ENCODE data around the gene GHRL.

The GHRL gene

DNA sequence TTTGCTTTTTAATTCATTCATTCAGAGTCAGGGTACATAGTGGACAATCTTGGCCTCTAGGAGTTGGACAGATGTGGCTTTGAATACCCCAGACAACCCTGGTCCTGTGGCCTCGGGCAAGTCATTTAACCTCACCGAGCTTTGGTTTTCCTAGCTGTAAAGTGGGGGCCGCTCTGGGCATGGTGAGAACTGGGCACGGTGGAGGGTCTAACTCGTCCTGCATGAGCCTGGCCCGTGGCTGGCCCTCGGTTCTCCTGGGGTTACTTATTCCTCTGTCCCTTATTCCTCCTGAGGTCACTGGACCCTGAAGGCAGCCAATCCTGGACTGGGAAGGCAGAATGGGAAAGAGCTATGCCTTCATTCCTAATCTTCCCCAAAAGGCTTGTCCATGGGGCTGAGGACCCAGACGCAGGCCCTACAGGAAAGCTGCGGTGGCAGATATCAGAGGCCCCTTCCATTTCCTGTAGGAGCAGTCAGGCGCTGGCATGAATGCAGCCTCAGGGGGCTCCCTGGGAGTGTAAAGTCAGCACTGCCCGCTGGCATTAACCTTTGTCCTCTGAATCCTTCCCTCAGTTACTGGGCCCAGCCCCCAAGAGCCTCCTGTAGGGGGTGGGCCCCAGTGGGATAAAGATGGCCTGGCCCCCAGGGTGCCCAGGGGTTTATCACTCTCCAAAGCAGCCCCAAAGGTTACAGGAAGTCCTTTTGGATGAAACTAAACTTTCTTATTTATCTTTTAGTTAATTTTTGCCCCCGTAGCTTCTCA is 46.0 kb upstream of the GHRL start:
- Histone ChIP-seq H3K27me3 (replicated peaks) (no peaks in the 10 kb centered on the region), H3K27ac (no peak overlapping the region), H3K36me3 (replicated peaks) (no peaks in the 10 kb centered on the region), H3K4me3 (ENCODE audit: low read depth, low read length) (no peak overlapping the region)
- no peak for DNase-seq
- TF ChIP-seq, protein P1, sequence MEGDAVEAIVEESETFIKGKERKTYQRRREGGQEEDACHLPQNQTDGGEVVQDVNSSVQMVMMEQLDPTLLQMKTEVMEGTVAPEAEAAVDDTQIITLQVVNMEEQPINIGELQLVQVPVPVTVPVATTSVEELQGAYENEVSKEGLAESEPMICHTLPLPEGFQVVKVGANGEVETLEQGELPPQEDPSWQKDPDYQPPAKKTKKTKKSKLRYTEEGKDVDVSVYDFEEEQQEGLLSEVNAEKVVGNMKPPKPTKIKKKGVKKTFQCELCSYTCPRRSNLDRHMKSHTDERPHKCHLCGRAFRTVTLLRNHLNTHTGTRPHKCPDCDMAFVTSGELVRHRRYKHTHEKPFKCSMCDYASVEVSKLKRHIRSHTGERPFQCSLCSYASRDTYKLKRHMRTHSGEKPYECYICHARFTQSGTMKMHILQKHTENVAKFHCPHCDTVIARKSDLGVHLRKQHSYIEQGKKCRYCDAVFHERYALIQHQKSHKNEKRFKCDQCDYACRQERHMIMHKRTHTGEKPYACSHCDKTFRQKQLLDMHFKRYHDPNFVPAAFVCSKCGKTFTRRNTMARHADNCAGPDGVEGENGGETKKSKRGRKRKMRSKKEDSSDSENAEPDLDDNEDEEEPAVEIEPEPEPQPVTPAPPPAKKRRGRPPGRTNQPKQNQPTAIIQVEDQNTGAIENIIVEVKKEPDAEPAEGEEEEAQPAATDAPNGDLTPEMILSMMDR (IDR thresholded peaks at IDR 0.05; ENCODE audit: low read depth, low read length, missing control alignments), result no peak
- in situ Hi-C loops (cut with HindIII; ENCODE audit: low pct_ligation_motif_present, low sequenced_read_pairs), result no loop called here

DNA sequence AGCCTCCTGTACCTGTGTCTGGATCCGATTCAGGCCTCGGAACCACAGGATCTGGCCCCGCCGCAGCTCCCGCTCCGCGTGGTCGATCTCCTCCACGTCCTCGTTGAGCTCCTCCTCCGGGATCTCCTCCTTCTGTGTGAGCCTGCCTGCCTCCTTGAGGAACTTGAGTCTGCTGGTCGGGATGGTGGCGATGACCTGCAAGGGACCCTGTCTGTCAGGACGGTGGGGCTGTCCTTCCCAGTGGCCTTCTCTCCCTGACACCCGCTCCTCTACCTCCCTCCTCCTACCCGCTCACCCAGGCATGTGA is 45.4 kb upstream of the GHRL start:
- no peak overlapping the region for H3K4me3 ChIP-seq (ENCODE audit: low read depth, low read length)
- no peaks in the 10 kb centered on the region for H3K27me3 ChIP-seq (replicated peaks)
- no peak for DNase-seq
- no peaks in the 10 kb centered on the region for H3K36me3 ChIP-seq (replicated peaks)
- TF ChIP-seq, protein P1 (IDR thresholded peaks at IDR 0.05; ENCODE audit: low read depth, low read length, missing control alignments), result no peak
- in situ Hi-C loops (cut with HindIII; ENCODE audit: low pct_ligation_motif_present, low sequenced_read_pairs), result no loop called here
- no peak overlapping the region for H3K27ac ChIP-seq

DNA sequence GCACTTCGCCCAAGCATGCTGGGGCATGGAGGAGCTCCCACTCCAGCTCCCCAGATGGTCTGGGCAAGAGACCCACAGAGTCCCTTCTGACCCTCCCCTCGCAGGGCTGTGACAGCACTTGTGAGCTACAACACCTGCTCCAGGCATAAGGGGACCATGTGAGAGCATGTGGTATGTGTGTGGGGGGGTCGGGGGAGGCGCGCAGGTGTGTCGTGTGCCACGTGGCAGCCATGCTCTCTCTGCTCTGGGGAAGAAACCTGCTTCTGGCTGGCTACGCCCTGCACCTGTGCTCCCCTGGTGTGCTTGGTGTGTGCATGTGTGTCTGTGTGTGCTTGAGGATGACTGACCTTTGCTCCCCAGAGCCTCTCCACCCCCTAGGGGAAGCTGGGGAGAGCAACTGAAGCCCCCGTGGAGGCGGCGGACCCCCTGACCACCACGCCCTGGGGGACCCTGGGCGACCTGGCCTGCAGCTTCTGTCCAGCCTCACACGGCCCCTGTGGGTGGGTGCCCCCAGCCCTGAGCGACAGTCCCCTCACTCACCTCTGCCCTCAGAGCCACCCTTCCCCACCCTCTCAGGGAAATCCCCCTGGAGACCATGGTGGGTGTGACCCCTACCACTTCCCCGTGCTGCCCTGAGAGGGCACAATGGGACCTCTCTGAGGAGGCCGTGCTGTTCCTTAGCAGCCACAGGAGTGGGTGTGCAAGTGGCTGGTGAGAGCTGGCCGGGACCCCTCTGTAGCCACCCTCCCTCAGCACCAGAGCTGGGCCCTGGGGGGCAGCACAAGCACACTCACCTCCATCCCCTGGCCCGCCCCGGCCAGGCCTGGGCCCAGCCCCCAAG is 44.8 kb upstream of the GHRL start:
- Histone ChIP-seq H3K4me3 (ENCODE audit: low read depth, low read length) (no peak overlapping the region), H3K27ac (no peak overlapping the region), H3K27me3 (replicated peaks) (no peaks in the 10 kb centered on the region), H3K36me3 (replicated peaks) (no peaks in the 10 kb centered on the region)
- in situ Hi-C loops (cut with HindIII; ENCODE audit: low pct_ligation_motif_present, low sequenced_read_pairs), result no loop called here
- no peak for DNase-seq
- TF ChIP-seq, protein P1 (IDR thresholded peaks at IDR 0.05; ENCODE audit: low read depth, low read length, missing control alignments), result no peak

DNA sequence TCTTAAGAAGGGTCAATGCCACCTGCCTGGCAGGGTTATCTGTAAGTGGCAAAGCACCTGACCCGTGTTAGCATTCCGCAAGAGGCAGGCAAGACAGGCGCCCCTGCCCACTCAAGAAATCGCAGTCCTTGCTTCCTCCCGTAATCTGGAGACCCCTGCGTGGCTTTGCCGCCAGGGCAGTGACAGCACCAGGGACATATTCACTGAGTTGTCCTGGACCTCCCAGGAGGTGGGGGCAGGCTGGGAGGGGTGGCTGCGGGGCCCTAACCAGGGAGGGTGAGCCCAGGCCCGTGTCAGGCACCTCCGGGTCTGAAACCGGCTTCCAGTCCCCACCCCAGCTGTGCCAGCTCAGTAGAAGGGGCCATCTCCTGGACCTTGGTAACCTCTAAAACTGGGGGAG is 44.0 kb upstream of the GHRL start:
- Histone ChIP-seq H3K27ac (no peak overlapping the region), H3K4me3 (ENCODE audit: low read depth, low read length) (no peak overlapping the region), H3K36me3 (replicated peaks) (no peaks in the 10 kb centered on the region), H3K27me3 (replicated peaks) (peaks cover 2% of the 10 kb centered on the region)
- TF ChIP-seq, protein P1 (IDR thresholded peaks at IDR 0.05; ENCODE audit: low read depth, low read length, missing control alignments), result no peak
- DNase-seq, result no peak
- in situ Hi-C loops (cut with HindIII; ENCODE audit: low pct_ligation_motif_present, low sequenced_read_pairs), result no loop called here

DNA sequence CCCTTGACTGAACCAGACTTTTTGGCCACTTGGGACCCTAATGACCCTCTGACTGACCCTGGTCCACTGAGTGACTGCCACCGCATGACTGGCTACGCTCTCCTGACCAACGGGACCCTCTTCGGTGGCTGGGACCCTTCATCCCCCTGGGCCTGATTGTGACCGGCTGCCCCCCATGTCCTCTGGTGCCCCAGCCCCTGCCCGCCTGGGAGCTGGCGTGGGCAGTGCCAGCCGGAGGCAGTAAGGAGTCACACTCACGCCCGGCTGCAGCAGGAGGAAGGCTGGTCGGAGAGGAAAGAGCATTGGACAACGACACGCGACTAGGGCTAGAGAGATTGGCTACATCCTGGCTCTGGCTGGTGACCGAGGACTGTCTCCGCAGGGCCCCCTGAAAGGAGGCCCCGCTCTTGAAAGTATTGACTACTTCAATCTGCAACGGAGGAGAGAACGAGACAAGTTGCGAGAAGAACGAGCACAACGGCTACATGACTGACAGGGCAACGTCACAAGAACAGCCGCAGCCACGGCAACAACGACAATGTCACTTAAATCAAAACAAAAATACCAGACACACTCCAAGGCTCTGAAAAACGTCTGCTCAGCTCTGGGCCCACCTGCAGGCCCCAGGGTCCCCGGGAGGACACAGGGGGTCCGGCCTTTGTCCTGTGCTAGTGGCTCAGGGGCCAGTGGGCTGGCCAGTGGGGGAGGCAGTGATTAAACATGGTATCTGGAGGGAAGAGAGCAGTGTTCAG is 43.3 kb upstream of the GHRL start:
- DNase-seq, result no peak
- TF ChIP-seq, protein P1 (IDR thresholded peaks at IDR 0.05; ENCODE audit: low read depth, low read length, missing control alignments), result no peak
- in situ Hi-C loops (cut with HindIII; ENCODE audit: low pct_ligation_motif_present, low sequenced_read_pairs), result no loop called here
- H3K4me3 ChIP-seq (ENCODE audit: low read depth, low read length), result no peak overlapping the region
- H3K27ac ChIP-seq, result no peak overlapping the region
- H3K36me3 ChIP-seq (replicated peaks), result no peaks in the 10 kb centered on the region
- peaks cover 2% of the 10 kb centered on the region for H3K27me3 ChIP-seq (replicated peaks)

Data from brain microvascular endothelial cell (primary cell).